Activated CD8-positive, alpha-beta memory T cell treated with anti-CD3 and anti-CD28 coated beads, Interleukin-2, amount 50 U/mL, for 24 hours (primary cell): ENCODE data around the gene PHACTR1.

Source experiments
- DNase-seq: peaks from one replicate; pipeline ENCODE4 v3.0.0-alpha.2; 2020; ENCODE audit errors: extremely low read depth

The PHACTR1 gene

DNA sequence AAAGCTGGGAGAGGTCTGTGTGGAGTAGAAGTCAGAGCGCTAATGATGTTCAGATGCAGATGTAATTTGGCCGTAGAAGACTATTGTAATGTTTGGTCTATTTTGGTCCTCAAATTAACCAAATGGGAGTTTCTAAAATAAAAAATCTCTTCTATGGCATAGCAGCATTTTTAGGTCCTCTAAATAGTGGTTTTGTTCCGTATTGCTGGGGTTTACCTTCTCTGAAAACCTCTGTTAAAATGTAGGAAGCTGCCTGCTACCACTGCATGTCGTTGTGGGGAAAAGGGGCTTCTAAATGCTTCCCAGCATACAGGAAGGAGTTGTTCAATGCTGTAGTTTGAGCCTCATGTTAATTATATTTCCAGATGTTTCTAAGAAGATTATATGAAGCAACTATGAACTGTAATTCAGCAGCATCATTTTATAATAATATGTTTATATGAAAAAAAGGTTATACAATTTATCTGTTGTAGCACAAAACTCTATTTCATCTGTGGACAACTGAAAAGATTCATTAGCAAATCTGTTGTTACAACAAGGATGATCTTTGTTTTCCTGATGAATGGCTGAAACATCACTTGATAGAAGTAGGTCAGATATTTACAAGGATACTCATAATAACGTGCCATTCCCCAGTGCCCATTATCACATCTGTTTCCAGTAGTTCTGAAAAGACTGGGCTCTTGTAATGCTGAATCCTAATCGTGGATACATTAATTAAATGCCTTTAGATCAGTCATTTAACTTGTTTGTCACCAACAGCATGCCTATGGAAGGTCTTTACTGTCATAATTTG, 355.2 kb downstream of the PHACTR1 start:
- no peak for DNase-seq

DNA sequence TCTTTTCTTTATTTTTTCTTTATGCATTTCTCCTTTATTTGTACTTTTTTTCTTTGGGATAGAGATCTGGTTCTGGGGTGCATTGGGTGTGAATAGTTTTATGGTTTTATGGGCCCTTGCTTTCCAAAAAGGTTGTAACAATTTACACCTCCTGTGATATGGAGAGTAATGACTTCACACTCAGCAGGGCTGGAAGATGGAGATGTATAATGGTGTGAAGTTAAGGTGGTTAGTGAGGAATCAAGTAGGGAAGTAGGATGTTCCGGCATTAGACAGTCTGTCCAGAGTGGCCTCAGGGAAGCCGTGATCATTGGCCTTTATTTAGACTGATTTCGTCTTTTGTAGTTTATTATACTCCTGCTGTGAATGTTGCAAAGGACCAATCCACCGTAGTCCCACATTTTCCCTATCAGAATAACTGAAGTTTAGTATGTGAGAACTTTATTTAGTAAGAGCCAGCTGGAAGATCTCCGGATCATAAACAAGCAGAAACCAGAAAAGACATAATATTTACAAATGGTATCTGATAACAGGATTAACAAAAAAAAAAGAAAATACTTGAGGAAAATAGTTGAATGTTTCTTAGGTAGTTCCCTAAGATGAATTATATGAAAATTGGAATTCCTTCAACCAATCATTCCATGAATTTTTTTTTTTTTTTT, 356.2 kb downstream of the PHACTR1 start:
- DNase-seq, result no peak

DNA sequence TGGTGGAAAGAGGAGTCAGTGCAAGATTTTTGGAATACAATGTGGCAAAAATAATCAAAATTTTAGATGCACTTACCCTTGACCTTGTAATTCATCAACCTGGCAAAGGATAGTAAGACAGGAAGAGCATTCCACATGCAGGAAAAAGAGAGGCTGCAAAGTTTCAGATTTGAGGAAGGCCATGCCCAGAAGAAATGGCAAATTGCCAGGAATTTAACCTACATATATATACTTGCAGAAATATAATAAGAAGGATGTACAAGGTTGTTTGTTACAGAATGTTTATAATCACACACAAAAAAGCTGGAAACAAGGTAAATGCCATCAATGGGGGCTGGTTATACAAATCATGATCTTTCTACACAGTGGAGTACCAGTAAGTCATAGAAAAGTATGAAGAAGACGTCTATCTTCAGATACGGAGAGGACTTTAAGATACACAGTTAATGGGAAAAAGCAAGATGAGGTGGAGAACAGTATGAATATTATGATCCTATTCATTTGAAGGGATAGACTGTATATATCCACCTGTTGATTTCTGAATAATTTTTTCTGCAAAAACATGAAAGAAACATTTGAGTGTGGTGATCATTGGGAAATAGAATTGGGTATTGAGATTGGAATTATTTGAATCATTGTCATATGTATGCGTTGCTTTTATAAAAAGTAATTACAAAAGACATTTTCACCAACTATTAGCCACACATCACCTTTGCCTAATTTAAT, 358.0 kb downstream of the PHACTR1 start:
- DNase-seq, result no peak

DNA sequence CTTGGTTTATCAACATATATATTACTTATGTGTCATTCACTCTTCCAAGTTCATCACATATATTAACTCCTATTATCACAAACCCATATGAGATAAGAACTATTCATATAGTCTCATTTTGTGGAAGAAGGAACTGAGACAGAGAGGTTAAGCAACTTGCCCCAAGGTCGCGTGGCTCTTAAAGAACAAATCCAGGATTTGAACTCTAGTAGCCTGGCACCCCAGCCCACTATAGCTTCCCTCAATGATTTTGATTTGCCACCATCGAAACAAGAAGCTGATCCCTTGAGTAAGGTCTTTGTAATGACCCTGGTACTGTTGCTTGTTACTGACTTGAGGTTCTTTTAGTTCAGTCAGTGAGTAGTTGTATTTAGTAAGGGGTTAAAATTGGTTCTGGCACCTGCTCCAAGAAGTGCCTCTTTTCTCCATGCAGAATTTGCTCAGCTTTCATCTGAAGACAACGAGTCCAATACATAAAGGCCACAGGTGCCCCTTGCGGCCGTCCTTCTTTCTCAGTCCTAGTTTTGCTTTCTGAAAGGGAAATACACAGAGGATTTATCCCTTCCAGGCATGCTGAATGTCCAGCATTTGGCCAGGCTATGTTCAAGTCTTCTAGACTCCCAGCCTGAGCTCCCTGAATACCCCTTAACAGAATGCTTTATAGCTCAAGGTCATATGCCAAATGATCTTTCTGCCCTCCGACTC, 358.7 kb downstream of the PHACTR1 start:
- DNase-seq, result no peak

DNA sequence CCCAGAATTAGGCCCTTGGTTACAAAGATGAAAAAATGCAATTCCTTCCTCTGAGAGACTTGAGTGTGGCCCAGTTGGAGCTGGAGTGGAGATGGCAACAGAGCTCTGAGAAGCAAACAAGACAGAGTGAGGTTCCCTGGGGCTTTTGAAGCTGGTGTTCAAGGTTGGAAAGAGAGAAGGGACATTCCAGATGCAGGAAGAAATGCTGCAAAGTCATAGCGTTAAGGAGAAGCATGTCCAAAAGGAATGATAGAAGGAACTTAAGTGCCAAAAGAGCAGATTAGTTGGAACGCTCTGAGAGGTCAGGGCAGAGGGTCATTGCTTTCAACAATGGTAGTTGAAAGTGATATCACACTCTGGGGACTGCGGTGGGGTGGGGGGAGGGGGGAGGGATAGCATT, 360.0 kb downstream of the PHACTR1 start:
- DNase-seq, result no peak

DNA sequence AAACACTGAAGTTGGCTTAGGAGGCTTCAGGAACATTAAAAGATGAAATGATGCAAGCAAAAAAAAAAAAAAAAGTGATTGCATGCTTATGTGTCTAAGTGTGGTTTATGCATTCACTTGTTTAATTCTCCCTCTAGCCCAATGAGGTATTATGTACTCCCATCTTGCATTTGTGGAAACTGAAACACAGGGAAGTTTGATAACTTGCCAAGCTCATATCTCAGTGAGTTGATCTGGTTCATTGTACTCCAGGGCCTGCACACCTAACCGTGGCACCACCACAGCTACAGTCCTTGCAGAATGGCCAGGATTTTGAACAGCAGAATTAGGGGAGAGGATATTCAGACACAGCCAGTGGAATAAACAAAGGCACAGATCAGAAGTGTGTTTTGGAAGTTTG, 360.6 kb downstream of the PHACTR1 start:
- DNase-seq, result no peak

DNA sequence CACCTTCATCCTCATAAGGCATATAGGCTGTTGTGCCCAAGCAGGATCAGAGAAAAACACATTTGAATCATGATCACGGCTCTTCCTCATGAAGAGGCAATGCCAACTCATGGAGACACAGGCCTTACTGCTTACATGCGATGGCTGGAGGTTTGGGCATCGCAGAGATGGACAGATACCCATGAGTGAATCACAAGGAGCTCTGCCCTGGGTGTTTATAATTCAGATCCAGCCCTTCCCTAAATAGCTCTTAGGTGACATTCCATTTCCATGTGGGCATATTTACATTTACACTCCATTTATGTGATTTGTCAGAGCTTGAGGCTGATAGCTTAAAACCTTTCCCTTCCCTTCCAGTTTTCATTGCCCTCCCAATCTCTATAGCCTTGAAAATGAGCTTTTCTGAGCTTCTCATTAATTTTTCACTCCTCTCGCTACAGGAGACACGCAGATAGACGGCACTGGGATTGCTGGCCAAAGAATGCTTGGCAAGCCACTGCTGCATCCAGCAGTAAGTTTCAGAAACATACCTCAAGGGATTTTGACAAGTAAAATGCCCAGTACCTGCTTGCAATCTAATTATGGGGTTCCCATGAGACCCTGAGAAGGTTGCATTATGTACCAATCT, 362.6 kb downstream of the PHACTR1 start:
- no peak for DNase-seq

DNA sequence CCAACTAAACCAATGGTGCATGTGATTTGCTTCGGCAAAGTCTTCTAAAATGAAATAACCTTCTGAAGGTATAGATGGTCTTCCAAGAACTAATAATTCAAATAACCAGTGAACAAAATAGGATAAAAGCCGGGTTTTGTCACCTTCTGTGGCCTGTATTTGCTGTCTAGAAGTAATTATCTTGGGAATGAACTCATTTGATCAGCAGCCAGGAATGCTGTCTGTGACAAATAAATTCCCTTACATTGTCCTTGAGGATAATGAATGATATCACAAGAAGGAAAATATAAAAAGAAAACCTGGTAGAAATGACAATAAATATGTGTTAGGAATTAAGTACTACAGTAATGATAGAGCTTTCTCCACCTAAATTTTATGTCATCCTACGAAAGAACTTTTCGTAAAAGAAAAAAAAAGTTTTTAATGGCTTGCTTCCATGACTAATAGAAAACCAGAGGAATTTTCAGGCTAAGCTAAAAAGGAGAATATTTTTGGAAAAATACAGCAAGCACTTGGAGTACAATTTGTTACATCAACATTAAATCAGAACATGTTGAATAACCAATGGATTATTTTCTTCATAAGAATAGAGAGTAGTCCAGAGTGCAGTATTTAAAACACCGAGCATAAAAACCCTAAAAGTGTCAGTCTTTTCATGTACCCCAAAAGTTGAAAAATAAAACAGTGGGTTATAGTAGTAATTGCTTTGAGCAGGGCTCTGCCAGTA, 364.1 kb downstream of the PHACTR1 start:
- DNase-seq, result no peak

DNA sequence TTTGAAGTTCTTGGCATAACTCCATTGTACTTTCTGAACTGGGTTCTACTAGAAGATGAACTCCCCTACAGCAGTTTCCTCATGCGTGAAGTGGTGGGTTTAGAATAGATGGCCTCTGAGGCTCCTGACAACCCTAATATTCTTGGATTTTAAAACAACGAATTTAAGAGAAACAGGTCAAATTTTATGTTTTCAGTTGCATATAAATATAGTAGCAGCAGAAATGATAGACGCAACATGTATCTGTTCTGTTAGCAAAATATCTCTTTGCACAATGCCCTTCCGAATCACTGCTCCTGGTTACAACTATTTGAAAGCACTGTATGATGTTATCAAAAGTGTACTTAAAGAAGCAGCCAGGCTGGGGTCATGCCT, 364.6 kb downstream of the PHACTR1 start:
- DNase-seq, result no peak

DNA sequence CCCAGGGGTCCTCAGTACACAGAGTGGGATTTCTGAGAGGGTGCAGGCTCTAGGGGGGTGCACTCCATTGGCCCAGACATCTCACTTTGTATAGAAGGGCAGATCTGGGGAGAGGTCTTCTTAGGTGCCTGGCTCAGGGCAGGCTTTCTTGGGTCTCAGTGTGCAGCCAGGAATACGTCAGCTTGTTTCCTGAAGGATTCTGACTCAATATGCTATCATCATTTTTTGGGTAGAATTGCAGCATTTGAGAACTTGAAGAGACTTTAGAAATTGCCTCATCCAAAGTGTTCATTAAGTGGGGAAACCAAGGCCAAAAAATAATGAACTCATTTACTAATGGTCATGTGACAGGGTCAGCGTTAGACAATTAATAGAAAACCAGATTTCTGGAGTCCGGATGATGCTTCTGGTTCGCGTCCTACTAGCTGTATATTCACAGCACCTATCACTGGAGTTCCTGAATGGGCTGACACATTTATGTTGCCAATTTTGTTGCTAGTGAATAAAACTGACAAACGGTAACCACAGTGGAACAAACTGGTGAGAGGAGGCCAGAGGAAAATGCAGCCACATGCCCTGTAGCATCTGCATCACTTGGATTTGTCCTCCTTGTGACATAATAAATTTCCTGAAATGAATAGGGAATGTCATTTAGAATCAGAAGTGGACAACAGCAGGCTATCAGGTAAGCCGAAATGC, 372.9 kb downstream of the PHACTR1 start:
- no peak for DNase-seq

DNA sequence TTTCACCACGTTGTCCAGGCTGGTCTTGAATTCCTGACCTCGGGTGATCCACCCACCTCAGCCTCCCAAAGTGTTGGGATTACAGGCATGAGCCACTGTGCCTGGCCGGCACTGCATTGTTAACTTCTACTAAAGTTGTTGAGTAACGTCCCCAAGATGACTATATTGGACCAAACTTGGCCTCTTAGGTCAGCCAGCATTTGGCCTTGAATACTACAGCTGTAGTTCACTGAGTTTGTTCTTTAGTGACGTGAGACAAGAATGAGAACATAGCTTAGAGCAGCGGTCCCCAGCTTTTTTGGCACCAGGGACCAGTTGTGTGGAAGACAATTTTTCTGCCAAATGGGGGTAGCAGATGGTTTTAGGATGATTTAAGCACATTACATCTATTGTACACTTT, 374.6 kb downstream of the PHACTR1 start:
- DNase-seq, result no peak

DNA sequence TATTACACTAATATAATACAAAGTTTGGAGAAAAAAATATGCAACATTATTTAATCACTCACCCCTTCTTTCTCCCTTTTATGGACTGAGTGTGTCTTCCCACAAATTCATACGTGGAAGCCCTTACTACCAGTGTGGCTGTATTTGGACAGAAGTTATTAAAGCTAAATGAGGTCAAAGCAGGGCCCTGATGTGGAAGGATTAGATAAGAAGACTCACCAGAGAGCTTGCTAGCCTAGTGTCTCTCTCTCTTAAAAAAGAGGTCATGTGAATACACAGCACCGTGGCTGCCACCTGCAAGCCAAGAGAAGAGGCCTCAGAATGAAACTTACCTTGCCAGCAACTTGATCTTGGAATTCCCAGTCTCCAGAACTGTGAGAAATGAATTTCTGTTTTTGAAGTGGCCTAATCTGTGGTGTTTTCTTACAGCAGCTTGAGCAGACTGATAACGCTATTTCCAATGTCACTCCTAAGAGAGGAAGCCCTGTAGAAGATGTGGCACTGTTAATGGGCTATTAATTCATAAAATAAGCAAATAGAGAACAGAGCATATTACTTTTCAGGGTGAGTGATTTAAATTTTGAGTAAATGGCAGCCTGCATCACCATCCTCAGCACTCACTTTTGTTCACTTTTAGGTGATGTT, 378.3 kb downstream of the PHACTR1 start:
- no peak for DNase-seq

DNA sequence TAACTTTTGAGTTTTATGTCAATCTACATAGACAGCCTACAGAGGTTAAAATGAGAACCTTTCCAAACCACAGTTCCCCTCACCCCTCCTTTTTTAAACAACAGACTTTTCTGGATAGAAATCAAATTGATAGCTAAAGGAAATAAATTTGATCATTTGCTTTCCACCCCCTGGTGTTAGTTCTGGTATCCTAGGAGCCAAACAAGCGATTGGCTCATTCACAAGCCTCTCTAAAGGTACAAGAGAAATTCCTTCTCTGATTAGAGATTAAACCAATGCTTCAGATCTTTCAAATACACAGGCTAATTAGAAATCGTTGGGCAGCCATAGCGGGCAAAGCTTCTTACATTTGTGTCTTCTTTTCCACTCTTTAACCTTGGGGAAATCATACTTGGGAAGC, 379.5 kb downstream of the PHACTR1 start:
- DNase-seq, result no peak

DNA sequence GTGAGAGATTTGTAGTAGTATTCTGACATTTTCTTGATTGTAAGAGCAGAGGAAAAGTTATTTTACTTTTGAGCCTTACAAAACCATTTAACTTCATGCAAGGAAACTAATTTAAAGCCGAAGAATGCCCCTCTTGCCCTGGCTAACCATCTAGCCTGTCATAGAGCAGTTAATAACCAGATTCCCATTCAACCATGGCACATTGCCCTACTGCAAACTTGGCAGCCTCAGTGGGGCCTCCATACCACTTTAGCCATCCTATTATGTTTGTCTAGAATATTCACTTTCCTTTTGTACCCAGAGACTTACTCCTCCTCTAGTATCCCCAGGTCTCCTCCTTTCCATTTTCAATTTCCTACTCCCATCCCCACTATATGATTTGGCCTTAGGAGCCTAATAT, 380.9 kb downstream of the PHACTR1 start:
- DNase-seq, result no peak

DNA sequence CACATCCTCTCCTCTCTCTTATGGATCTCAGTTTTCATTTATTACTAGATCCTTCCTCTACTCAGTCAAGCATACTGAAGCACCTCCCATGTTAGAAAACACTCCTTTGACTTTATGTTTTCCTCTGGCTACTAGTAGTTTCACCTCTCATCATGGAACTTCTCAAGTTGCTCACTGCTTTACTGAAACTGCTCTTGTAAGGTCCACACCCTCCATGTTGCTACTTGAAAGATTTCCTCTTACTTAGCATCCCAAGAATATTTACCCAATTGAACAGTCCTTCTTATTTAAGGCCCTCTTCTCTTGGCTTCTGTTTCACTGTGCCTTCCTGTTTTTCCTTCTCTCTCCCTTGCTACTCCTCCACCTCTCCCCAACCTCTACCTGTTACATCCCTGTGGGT, 381.4 kb downstream of the PHACTR1 start:
- no peak for DNase-seq

DNA sequence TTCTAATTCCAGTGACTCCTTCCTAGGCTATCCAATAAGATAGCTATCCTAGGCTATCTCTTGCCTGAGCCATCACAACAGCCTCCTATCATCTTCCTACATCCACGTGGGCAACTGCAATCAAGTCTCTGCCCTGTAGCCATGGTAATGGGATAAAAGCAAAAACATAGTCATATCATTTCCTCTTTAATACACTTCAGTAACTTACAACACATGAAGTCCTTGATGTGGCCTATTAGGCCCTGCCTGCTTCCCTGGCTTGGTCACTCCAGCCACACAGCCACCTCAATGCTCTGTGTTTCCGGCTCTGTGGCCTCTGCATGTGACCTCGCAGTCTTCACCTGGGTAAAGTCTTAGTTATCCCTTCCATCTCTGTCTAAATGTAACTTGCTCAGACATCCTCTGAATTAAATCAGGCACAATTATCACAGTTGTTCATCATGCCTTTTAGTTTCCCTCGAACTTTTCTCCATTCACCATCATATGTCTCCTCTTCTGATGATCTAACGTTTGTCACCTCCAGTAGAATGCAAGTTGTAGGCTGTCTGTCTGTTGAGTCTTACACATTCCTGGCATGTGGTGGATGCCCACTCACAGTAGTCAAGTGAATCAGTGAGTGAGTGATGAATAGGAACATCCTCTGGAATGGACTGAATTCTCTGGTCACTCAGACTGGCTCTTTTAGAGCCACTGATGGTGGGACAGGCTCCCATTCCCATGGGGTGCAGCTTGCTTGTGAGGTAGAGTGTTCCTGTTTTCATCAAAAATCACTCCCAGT, 382.4 kb downstream of the PHACTR1 start:
- no peak for DNase-seq

DNA sequence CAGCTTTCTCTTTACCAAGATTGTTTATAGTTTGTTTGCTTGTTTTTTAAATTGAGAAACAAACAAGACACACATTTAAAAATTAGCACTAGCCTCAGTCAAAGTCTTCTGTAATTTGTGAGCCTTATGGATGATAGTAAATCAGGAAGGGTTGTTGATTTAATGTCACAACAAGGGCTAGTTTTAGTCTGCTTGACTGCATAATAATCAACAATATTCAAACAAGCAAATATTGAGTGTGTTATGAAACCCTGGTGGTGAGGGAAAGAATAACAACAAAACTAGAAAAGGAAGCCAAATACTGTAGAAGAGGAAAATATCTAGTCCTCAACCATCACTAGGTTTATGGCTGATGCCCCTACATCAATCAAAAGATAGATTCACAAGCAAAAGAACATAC, 383.2 kb downstream of the PHACTR1 start:
- DNase-seq, result no peak

DNA sequence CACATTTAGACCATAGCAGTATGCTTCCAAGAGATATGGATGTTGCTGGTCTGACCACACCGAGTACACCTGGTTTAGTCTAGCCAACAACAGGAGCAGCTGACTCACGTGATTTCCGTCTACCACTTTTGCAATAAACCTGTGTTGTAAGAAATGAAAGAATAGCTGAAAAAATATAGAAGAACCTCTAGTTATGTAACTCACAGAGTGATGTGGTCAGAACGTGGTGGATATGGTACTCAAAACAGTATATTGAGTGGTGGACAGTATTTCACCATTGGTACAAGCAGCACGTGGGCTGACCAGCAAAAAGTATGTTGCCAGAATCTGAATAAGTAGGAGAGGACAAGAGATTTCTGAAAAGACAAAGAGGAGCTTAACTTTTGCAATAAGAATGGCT, 384.8 kb downstream of the PHACTR1 start:
- no peak for DNase-seq

DNA sequence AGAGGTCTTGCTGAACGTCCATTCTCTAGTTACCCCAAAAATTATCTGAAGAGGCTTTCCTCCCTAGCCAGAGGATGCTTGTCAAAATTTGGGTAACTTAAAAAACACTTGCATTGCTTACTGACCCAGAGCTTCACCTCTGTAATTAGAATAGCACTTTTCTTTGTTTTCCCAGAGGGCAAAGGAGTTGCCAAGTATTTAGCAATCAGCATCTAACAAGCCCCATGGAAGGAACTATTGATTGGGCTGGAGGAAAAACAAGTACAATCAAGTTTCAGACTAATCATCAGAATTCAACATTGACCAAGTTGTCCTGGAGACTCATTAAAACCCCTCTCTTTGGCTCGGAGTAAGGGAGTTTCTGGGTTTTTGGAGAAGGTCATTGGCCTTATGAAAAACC, 385.4 kb downstream of the PHACTR1 start:
- DNase-seq, result no peak
